GM12878 (cell line): ENCODE data around the gene ANKFY1. TPM values are rescaled to one million over a fixed set of nuclear protein-coding genes. Genes with fewer than 3 reads are reported as not detected.
A peak's percentile ranks its signal among the peaks of the same experiment; 100 is the strongest.

Source experiments
- ATAC-seq: fragments of 200-7000 bp; cut with Tn5 transposase; 3 replicates; pipeline ENCODE4 v1.9.1; 2020; ENCODE audit warnings: mild to moderate bottlenecking, moderate library complexity
- Bru-seq: library from RNA; stranded (reverse); fragments of 400-500 nt; gene quantifications from one replicate; lab custom pipeline; 2021; lab: Mats Ljungman, UMichigan
- BruChase-seq, 2 experiments: library from RNA; stranded (reverse); fragments of 400-500 nt; gene quantifications; one replicate each; lab custom pipeline; 2021; lab: Mats Ljungman, UMichigan
- BruUV-seq: library from RNA; stranded (reverse); fragments of 400-500 nt; replicated peaks from 2 replicates; lab custom pipeline; 2021; lab: Mats Ljungman, UMichigan
- CTCF ChIA-PET: fragments of 300-600 bp; sonication (Branson Sonifier 250); formaldehyde crosslinking; extraction: SDS; loops from one replicate; lab custom pipeline; 2021; ENCODE audit warnings: inconsistent platforms; lab: Yijun Ruan, JAX
- POLR2A ChIA-PET: fragments of 350-600 bp; formaldehyde crosslinking; extraction: SDS; loops from one replicate; lab custom pipeline; 2021; ENCODE audit warnings: inconsistent platforms; lab: Charles Lee
- RAD21 ChIA-PET: fragments of 300-600 bp; sonication (Branson Sonifier 250); formaldehyde crosslinking; loops from one replicate; lab custom pipeline; 2023; ENCODE audit warnings: antibody characterized with exemption; ENCODE audit not compliant: unreplicated experiment; lab: Charles Lee
- SMC1A ChIA-PET: fragments of 300-600 bp; sonication (Branson Sonifier 250); formaldehyde crosslinking; loops from one replicate; lab custom pipeline; 2023; ENCODE audit not compliant: unreplicated experiment, uncharacterized antibody; lab: Charles Lee
- DNase-seq: peaks from one replicate; pipeline ENCODE4 v3.0.0-alpha.2; 2011; ENCODE audit warnings: low read depth, low spot score
- FAIRE-seq: peaks from 3 replicates; lab custom pipeline; 2011; peaks lifted over from hg19 to GRCh38; lab: Jason Lieb, UNC
- H2AFZ ChIP-seq: 2 replicates; pipeline ENCODE4 v1.6.0; 2011; ENCODE audit warnings: low read depth, low read length, control low read depth; ENCODE audit not compliant: control insufficient read depth
- H3K27ac ChIP-seq: 2 replicates; pipeline ENCODE4 v1.5.1; 2011; ENCODE audit warnings: control low read depth; ENCODE audit not compliant: control insufficient read depth, insufficient read depth
- H3K27me3 ChIP-seq, 2 experiments: replicated peaks in 1 of 2; 2 replicates each; pipeline versions ENCODE4 v1.6.0 to v1.6.1; 2011; ENCODE audit warnings: low read length in 1 of 2; ENCODE audit not compliant: control insufficient read depth in 2 of 2, insufficient read depth in 2 of 2
- H3K36me3 ChIP-seq, 2 experiments: 2 replicates each; pipeline ENCODE4 v1.5.1; 2011; ENCODE audit warnings: low read length in 1 of 2; ENCODE audit not compliant: control insufficient read depth in 2 of 2, insufficient read depth in 2 of 2
- H3K4me1 ChIP-seq: 2 replicates; pipeline ENCODE4 v1.6.1; 2011; ENCODE audit warnings: mild to moderate bottlenecking, low read length, moderate library complexity, mixed read lengths; ENCODE audit not compliant: control insufficient read depth, insufficient read depth
- H3K4me2 ChIP-seq: 2 replicates; pipeline ENCODE4 v1.6.0; 2011; ENCODE audit warnings: control low read depth; ENCODE audit not compliant: control insufficient read depth, insufficient read depth
- H3K4me3 ChIP-seq: fragments of 200-600 bp; sonication (generic); 2 replicates; pipeline ENCODE4 v1.5.1; 2016
- H3K79me2 ChIP-seq: 2 replicates; pipeline ENCODE4 v1.6.0; 2011; ENCODE audit warnings: low read length; ENCODE audit not compliant: control insufficient read depth, insufficient read depth
- H3K9ac ChIP-seq: 2 replicates; pipeline ENCODE4 v1.8.0; 2011; ENCODE audit warnings: low read length, control low read depth, mixed read lengths; ENCODE audit not compliant: control insufficient read depth, insufficient read depth
- H3K9me3 ChIP-seq: replicated peaks from 3 replicates; pipeline ENCODE4 v1.5.1; 2011; ENCODE audit warnings: mild to moderate bottlenecking, low read length; ENCODE audit not compliant: control insufficient read depth, insufficient read depth
- H4K20me1 ChIP-seq: 2 replicates; pipeline ENCODE4 v1.6.0; 2011; ENCODE audit not compliant: control insufficient read depth, insufficient read depth
- CEBPB ChIP-seq, 2 experiments: fragments of 150-350 bp in 1 of 2; IDR thresholded peaks; 2 replicates each; pipeline ENCODE4 v1.6.1; 2012 to 2014; ENCODE audit warnings: low read depth in 2 of 2, low read length in 2 of 2, borderline replicate concordance in 1 of 2, inconsistent platforms in 1 of 2
- E2F8 ChIP-seq: fragments of 450-650 bp; IDR thresholded peaks from 2 replicates; pipeline ENCODE4 v1.6.1; 2018; ENCODE audit warnings: mild to moderate bottlenecking, low read depth, moderate library complexity; ENCODE audit not compliant: partially characterized antibody
- EP300 ChIP-seq, 2 experiments: fragments of 150-350 bp in 1 of 2; IDR thresholded peaks; 2 replicates each; pipeline ENCODE4 v1.6.1; 2011 to 2012; ENCODE audit warnings: low read depth in 2 of 2, low read length in 2 of 2, borderline replicate concordance in 1 of 2, improper control_type of control experiment in 1 of 2, inconsistent platforms in 1 of 2; ENCODE audit not compliant: control insufficient read depth in 1 of 2
- IKZF1 ChIP-seq: fragments of 450-650 bp; conservative IDR thresholded peaks from 2 replicates; pipeline ENCODE4 v1.6.1; 2017; ENCODE audit warnings: antibody characterized with exemption, mild to moderate bottlenecking
- MYB ChIP-seq: fragments of 150-350 bp; IDR thresholded peaks from 2 replicates; pipeline ENCODE4 v1.6.1; 2014; ENCODE audit warnings: mild to moderate bottlenecking, low read depth, low read length, borderline replicate concordance
- NR2F1 ChIP-seq: fragments of 450-650 bp; conservative IDR thresholded peaks from 2 replicates; pipeline ENCODE4 v1.6.1; 2017; ENCODE audit warnings: mild to moderate bottlenecking
- POLR2A ChIP-seq: IDR thresholded peaks from 2 replicates; pipeline ENCODE4 v1.6.1; 2011; ENCODE audit warnings: low read depth, mild to moderate bottlenecking, low read length
- ZBED1 ChIP-seq: IDR thresholded peaks from 2 replicates; pipeline ENCODE4 v1.6.1; 2016; ENCODE audit warnings: borderline replicate concordance
- ZNF24 ChIP-seq: fragments of 450-650 bp; IDR thresholded peaks from 2 replicates; pipeline ENCODE4 v1.6.1; 2017; ENCODE audit warnings: antibody characterized with exemption, mild to moderate bottlenecking
- WGBS: methylation state at CpG from one replicate; pipeline ENCODE4 v1.1.6; 2016; ENCODE audit warnings: low lambda C conversion rate; ENCODE audit not compliant: insufficient replicate concordance, insufficient coverage; ENCODE audit errors: missing lambda C conversion rate; 5-methylcytosine and 5-hydroxymethylcytosine counted together
- in situ Hi-C: fragments of 300-500 bp; cut with MboI; formaldehyde crosslinking; loops from 9 replicates; pipeline ENCODE4 v1.14.3; 2018; ENCODE audit warnings: mixed read lengths
- intact Hi-C: fragments of 100-400 bp; cut with micrococcal nuclease; formaldehyde crosslinking; loops from one replicate; pipeline ENCODE4 v1.14.2; 2022; ENCODE audit not compliant: unreplicated experiment
- long read RNA-seq, 2 experiments: library from polyadenylated mRNA; unstranded; transcript quantifications; one replicate each; pipeline ENCODE4 v2.0.0, GENCODE V29; 2019 to 2020
- polyA minus RNA-seq, 3 experiments: library from RNA; depleted of rRNA, polyadenylated mRNA; stranded (reverse); fragments of >200 nt; gene quantifications; 2 replicates each; pipeline ENCODE4 v1.2.3, GENCODE V29; 2011
- polyA plus RNA-seq, 11 experiments: library from polyadenylated mRNA; depleted of rRNA in 4 of 11; unstranded in 6 of 11; stranded (reverse) in 5 of 11; fragments of >200 nt; fragmentation: Nextera tagmentation in 4 of 11; fragmentation: Illumina TruSeq in 1 of 11; extraction: Ambion mirVana in 4 of 11; extraction: Trizol in 1 of 11; gene quantifications; 1 replicate in 1 of 11; 2 replicates in 10 of 11; pipeline versions ENCODE4 v1.2.1 to v1.2.3, GENCODE V29; 2011 to 2016; ENCODE audit warnings: inconsistent platforms in 2 of 11, missing spikeins in 2 of 11, low read depth in 1 of 11
- total RNA-seq, 4 experiments: library from RNA; depleted of rRNA in 3 of 4; stranded (reverse); fragments of >200 nt in 3 of 4; fragmentation: Illumina TruSeq in 1 of 4; extraction: Trizol in 1 of 4; gene quantifications; 2 replicates each; pipeline versions ENCODE4 v1.2.1 to v1.2.3, GENCODE V29; 2013 to 2021

ANKFY1 gene
- 178 and 189 TPM in 2 replicates for total RNA-seq (2013; cell fraction: nucleolus; rRNA removed)
- total RNA-seq (2014; rRNA removed) = 13.6 and 18.1 TPM in 2 replicates
- 13.5 and 13.6 TPM in 2 replicates for total RNA-seq (2014; rRNA removed; fragmentation: Illumina TruSeq; extraction: Trizol)
- 26.4 and 27.7 TPM in 2 replicates for total RNA-seq (2021)
- 8.1 TPM for polyA plus RNA-seq (2011; ENCODE audit: low read depth)
- polyA plus RNA-seq (2011; rRNA removed) = 14.4 and 19.1 TPM in 2 replicates
- polyA plus RNA-seq (2011; cell fraction: cytosol; rRNA removed) = 20.2 and 21.1 TPM in 2 replicates
- polyA plus RNA-seq (2011; cell fraction: nucleus; rRNA removed) = 190 and 205 TPM in 2 replicates
- 11.5 and 12.9 TPM in 2 replicates for polyA plus RNA-seq (2012)
- polyA plus RNA-seq (2014; fragmentation: Illumina TruSeq; extraction: Trizol) = 16.0 and 17.5 TPM in 2 replicates
- 1 to 10 TPM; 3.0 to 5.0 TPM for polyA plus RNA-seq (2014; fragmentation: Nextera tagmentation; extraction: Ambion mirVana)
- polyA plus RNA-seq (2014; rRNA removed) = 16.7 and 18.1 TPM in 2 replicates
- 10 to 100 TPM; 15.4 to 16.1 TPM for polyA plus RNA-seq (2016; fragmentation: Nextera tagmentation; extraction: Ambion mirVana)
- 47.5 and 53.7 TPM in 2 replicates for polyA minus RNA-seq (2011; rRNA and poly(A)+ RNA removed)
- 14.8 and 16.2 TPM in 2 replicates for polyA minus RNA-seq (2011; cell fraction: cytosol; rRNA and poly(A)+ RNA removed)
- polyA minus RNA-seq (2011; cell fraction: nucleus; rRNA and poly(A)+ RNA removed) = 62.9 and 87.4 TPM in 2 replicates
- percentile 70 among the genes with signal in this experiment for Bru-seq, nascent RNA
- percentile 73 among the genes with signal in this experiment for BruChase-seq, experiment 1, labeled RNA remaining after a 6-hour chase
- BruChase-seq, experiment 2, labeled RNA remaining after a 2-hour chase = percentile 73 among the genes with signal in this experiment
- long read RNA-seq, experiment 1, full-length matches to known transcripts = 1 of 6 reads
- long read RNA-seq, experiment 1, partial matches to known transcripts = 3 of 6 reads
- long read RNA-seq, experiment 1, other reads (novel, unspliced or antisense) = 2 of 6 reads
- long read RNA-seq, experiment 2, partial matches to known transcripts = 5 of 26 reads
- long read RNA-seq, experiment 2, other reads (novel, unspliced or antisense) = 19 of 26 reads

- Histone ChIP-seq H3K9me3 (peaks cover 11% of the 10 kb centered on the region; the same call in 2 of the 3 replicates), H3K79me2 (peaks cover 47% of the 10 kb centered on the region), H3K36me3 (peaks cover 1 to 15% of the 10 kb centered on the region in 2 experiments; a peak in 3 of 4 replicates), H3K27me3 (no peaks in the 10 kb centered on the region), H3K4me1 (0 out of 2 replicates have a peak, but pooled peaks cover 3% of the 10 kb centered on the region), H3K27ac (peak within 1 kb of the TSS; percentile 80), H3K4me2 (peak within 1 kb of the TSS; percentile 83), H2AFZ (peak within 1 kb of the TSS; percentile 83), H3K9ac (peak within 1 kb of the TSS; percentile 84), H4K20me1 (no peaks in the 10 kb centered on the region; the same call in 1 of the 2 replicates), H3K4me3 (peak within 1 kb of the TSS; percentile 94)
- ChIA-PET RAD21 (interaction anchor here (0.5 to 1.9 kb wide), 4 partner anchors 13 to 592 kb away, joined by 3 to 6 read pairs (median 4); no protein-coding TSS in a partner anchor), CTCF (interaction anchor here (0.6 to 5.6 kb wide), 4 partner anchors 12 to 48 kb away, joined by 3 to 32 read pairs (median 6); no protein-coding TSS in a partner anchor), SMC1A (interaction anchor here (1.0 to 5.5 kb wide), 5 partner anchors 9 to 47 kb away, joined by 3 to 38 read pairs (median 4); no protein-coding TSS in a partner anchor), POLR2A (interaction anchor here (0.6 to 2.0 kb wide), 6 partner anchors 12 to 1670 kb away, joined by 3 to 8 read pairs (median 4); partner anchors contain the start of genes CYB5D2 and PAFAH1B1)
- WGBS = under 1% methylated on average over 69 of the region's 85 CpGs
- in situ Hi-C loops (no loop called here), intact Hi-C loops (no loop called here)
- peak; percentile 87 for DNase-seq
- ATAC-seq = peak; percentile 98
- no TSS peak for BruUV-seq
- peak; percentile 93 for FAIRE-seq
- peak; percentile 92 for TF ChIP-seq POLR2A
- peak; percentile 80 for TF ChIP-seq IKZF1
- peak; percentile 32; the same call in 1 of the 2 replicates for TF ChIP-seq ZBED1
- TF ChIP-seq E2F8 = peak; percentile 53
- no peak for TF ChIP-seq MYB
- TF ChIP-seq NR2F1 = 0 out of 2 replicates have a peak, but pooled peaks have one; percentile 24
- TF ChIP-seq ZNF24 = no peak
- TF ChIP-seq CEBPB (IDR thresholded peaks at IDR 0.05; ENCODE audit: borderline replicate concordance in 1 of 2, low read depth in 2 of 2, low read length in 2 of 2) = no peak
- no peak for TF ChIP-seq EP300 (IDR thresholded peaks at IDR 0.05; ENCODE audit: borderline replicate concordance in 1 of 2, control insufficient read depth in 1 of 2, low read depth in 2 of 2, low read length in 2 of 2)
These were observed at the start of gene ANKFY1 for GRCh38 chr17:4263282-4264215. ANKFY1 (minus strand) TSS chr17:4263979; CDS start chr17:4263941, 38 bp downstream.
